Coronary artery (tissue), 2 donors: ENCODE results near the gene ATP13A2.

Source experiments
- DNase-seq: peaks from one replicate; pipeline ENCODE4 v3.0.0-alpha.2; 2017; ENCODE audit warnings: low spot score
- H3K27ac ChIP-seq, 2 donors: fragments of 200-600 bp; sonication (generic); one replicate each; pipeline ENCODE4 v1.5.1; 2016 to 2019
- H3K4me3 ChIP-seq: fragments of 200-600 bp; sonication (generic); 2 replicates; pipeline ENCODE4 v1.5.1; 2016; ENCODE audit warnings: mild to moderate bottlenecking, moderate library complexity
- CTCF ChIP-seq: fragments of 200-600 bp; sonication (generic); IDR thresholded peaks from one replicate; pipeline ENCODE4 v1.5.1; 2019; ENCODE audit warnings: antibody characterized with exemption

ATP13A2 gene

GRCh38 chr1:17013491-17014320 is 2.0 kb upstream of the ATP13A2 start:
- DNase-seq = no peak
- no peak overlapping the region for H3K27ac ChIP-seq
- H3K4me3 ChIP-seq = no peak overlapping the region
- TF ChIP-seq CTCF = no peak

- TF ChIP-seq CTCF = no peak
- no peak for DNase-seq
- Histone ChIP-seq H3K27ac (no peak overlapping the region), H3K4me3 (no peak overlapping the region)
These were observed 1.2 kb upstream of the ATP13A2 start for GRCh38 chr1:17012775-17013490.

GRCh38 chr1:17011092-17011438 is 663 bp downstream of the ATP13A2 start:
- no peak for TF ChIP-seq CTCF
- no peak for DNase-seq
- H3K27ac ChIP-seq = peak overlapping the region; percentile 7 to 72
- H3K4me3 ChIP-seq = peak overlapping the region; percentile 94

- no peak overlapping the region for H3K27ac ChIP-seq
- DNase-seq = no peak
- TF ChIP-seq CTCF = no peak
- H3K4me3 ChIP-seq = no peak overlapping the region
These were observed 2.0 kb downstream of the ATP13A2 start for GRCh38 chr1:17009706-17010105.

- H3K27ac ChIP-seq = no peak overlapping the region
- DNase-seq = no peak
- no peak overlapping the region for H3K4me3 ChIP-seq
- no peak for TF ChIP-seq CTCF
These were observed 3.4 kb downstream of the ATP13A2 start for GRCh38 chr1:17008208-17008855.

- TF ChIP-seq CTCF = no peak
- Histone ChIP-seq H3K27ac (no peak overlapping the region), H3K4me3 (no peak overlapping the region)
- DNase-seq = no peak
These were observed 4.6 kb downstream of the ATP13A2 start for GRCh38 chr1:17007121-17007520.
